ENCODE data around the gene MEGF6. TPM values are rescaled to one million over a fixed set of nuclear protein-coding genes. Genes with fewer than 3 reads are reported as not detected.

Gene MEGF6
- total RNA-seq, 1 donor from 2014 or later, result 10.9 TPM

DNA sequence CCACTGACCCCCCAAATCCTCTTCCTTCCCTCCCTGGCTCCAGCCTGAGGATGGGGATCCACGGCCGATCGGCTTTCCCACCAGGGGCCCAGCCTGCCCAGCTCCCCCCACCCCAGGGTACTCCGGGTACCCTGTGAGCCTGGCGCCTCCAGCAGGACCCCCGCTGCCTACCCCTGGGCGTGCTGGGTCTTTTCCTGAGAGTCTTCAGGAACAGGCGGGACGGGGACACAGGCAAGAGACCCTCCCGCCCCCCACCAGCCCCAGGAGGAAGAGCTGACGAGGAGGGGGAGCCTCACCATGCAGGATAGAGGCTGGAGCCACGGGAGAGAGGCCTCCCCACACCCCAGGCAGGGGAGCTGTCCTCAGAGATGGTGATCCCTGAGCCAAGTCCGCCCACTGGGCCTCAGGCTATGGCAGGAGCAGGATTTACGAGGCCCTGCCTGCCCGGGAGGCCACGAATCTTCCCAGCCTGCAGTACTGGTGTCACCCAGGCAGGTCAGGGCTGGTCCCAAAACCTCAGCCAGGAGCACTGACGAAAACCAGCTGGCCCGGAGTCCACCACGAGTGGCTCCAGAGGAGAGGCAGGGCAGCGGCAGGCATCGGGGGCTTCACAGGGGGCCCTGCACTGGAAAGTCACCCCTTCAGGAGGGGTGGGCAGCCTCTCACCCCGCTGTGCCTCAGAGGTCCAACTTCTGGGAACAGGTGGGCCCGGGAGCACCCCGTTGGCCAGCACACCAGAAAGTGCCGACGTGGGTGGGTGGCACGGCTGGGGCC, 58.0 kb downstream of the MEGF6 start:
- ChIA-PET POLR2A (no interaction called here), CTCF (no interaction called here)
- no peak for DNase-seq
- intact Hi-C loops (cut with micrococcal nuclease), result no loop called here
- Mint-ChIP-seq H3K27me3 (no peaks in the 10 kb centered on the region), H3K4me3 (no peak overlapping the region), H3K9me3 (peaks cover 5% of the 10 kb centered on the region), H3K27ac (no peak overlapping the region), H3K4me1 (no peaks in the 10 kb centered on the region), H3K36me3 (ENCODE audit: low read depth) (no peaks in the 10 kb centered on the region)
- ATAC-seq (ENCODE audit: low read depth), result no peak
- TF ChIP-seq, protein P1, sequence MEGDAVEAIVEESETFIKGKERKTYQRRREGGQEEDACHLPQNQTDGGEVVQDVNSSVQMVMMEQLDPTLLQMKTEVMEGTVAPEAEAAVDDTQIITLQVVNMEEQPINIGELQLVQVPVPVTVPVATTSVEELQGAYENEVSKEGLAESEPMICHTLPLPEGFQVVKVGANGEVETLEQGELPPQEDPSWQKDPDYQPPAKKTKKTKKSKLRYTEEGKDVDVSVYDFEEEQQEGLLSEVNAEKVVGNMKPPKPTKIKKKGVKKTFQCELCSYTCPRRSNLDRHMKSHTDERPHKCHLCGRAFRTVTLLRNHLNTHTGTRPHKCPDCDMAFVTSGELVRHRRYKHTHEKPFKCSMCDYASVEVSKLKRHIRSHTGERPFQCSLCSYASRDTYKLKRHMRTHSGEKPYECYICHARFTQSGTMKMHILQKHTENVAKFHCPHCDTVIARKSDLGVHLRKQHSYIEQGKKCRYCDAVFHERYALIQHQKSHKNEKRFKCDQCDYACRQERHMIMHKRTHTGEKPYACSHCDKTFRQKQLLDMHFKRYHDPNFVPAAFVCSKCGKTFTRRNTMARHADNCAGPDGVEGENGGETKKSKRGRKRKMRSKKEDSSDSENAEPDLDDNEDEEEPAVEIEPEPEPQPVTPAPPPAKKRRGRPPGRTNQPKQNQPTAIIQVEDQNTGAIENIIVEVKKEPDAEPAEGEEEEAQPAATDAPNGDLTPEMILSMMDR (IDR thresholded peaks at IDR 0.05), result no peak

DNA sequence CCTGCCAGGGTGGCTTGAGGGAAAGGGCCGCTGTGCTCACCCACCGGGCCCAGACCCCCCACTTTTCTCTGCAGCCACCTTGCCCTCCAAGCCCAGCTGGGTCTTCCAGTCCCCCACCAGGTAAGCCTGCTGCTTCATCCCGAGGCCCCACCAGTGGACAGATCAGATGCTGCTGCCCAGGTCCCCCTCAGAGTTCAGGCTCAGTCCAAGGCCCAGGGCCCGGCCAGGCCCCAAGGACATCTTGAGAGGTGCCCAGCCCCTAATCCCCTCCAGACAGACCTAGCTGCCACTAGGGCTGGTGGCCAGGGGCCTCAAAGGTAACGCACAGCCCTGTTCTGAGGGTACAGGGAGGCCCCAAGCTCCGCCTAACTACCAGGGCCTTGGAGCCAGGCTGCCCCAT, 58.6 kb downstream of the MEGF6 start:
- Mint-ChIP-seq H3K27ac (no peak overlapping the region), H3K27me3 (no peaks in the 10 kb centered on the region), H3K4me3 (no peak overlapping the region), H3K4me1 (no peaks in the 10 kb centered on the region), H3K9me3 (no peaks in the 10 kb centered on the region), H3K36me3 (ENCODE audit: low read depth) (no peaks in the 10 kb centered on the region)
- DNase-seq (no peak), ATAC-seq (ENCODE audit: low read depth) (no peak)
- POLR2A ChIA-PET, result no interaction called here
- TF ChIP-seq, protein P1 (IDR thresholded peaks at IDR 0.05), result no peak
- intact Hi-C loops (cut with micrococcal nuclease), result no loop called here
- CTCF ChIA-PET, result no interaction called here

DNA sequence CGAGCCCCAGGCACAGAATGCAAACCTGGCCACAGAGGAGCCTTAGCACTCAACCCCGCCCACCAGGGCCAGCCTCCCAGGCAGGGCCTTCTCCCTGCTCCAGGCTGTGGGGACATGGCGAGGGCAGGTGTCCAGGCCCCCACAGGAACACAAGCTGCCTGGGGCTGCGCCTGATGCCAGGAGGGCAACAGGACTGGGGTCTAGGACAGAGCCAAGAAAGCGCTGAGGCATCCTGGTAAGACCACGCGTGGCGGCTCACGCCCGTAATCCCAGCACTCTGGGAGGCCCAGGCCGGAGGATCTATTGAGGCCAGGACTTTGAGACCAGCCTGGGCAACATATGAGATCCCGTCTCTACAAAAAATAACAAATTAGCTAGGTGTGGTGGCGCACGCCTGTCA, 59.1 kb downstream of the MEGF6 start:
- Mint-ChIP-seq H3K9me3 (no peaks in the 10 kb centered on the region), H3K27me3 (no peaks in the 10 kb centered on the region), H3K36me3 (ENCODE audit: low read depth) (no peaks in the 10 kb centered on the region), H3K4me3 (no peak overlapping the region), H3K4me1 (no peaks in the 10 kb centered on the region), H3K27ac (no peak overlapping the region)
- DNase-seq (no peak), ATAC-seq (ENCODE audit: low read depth) (no peak)
- intact Hi-C loops (cut with micrococcal nuclease), result no loop called here
- TF ChIP-seq, protein P1 (IDR thresholded peaks at IDR 0.05), result no peak
- ChIA-PET CTCF (no interaction called here), POLR2A (no interaction called here)

DNA sequence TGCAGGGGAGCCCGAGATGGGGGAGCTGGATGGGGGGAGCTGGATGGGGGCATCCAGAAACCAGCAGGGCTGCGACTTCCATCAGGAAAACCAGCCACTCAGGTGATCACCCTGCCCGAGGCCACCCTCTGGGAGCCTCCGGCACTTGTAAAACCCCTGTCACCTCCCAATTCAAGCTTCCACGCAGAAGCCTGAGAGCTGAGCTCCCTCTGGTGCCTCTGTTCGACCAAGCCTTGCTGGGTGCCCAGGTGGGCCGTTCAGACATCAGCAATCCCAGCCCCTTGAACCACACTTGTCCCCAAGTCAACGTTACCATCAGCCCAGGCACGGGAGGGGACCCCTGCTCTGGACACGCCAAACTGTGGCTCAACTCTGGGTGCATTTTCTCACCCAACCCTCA, 59.6 kb downstream of the MEGF6 start:
- H3K27me3 Mint-ChIP-seq, result no peaks in the 10 kb centered on the region
- H3K27ac Mint-ChIP-seq, result no peak overlapping the region
- H3K36me3 Mint-ChIP-seq (ENCODE audit: low read depth), result no peaks in the 10 kb centered on the region
- intact Hi-C loops (cut with micrococcal nuclease), result no loop called here
- no peaks in the 10 kb centered on the region for H3K4me1 Mint-ChIP-seq
- ChIA-PET CTCF (no interaction called here), POLR2A (no interaction called here)
- TF ChIP-seq, protein P1 (IDR thresholded peaks at IDR 0.05), result no peak
- ATAC-seq (ENCODE audit: low read depth), result no peak
- no peak for DNase-seq
- no peaks in the 10 kb centered on the region for H3K9me3 Mint-ChIP-seq
- no peak overlapping the region for H3K4me3 Mint-ChIP-seq

DNA sequence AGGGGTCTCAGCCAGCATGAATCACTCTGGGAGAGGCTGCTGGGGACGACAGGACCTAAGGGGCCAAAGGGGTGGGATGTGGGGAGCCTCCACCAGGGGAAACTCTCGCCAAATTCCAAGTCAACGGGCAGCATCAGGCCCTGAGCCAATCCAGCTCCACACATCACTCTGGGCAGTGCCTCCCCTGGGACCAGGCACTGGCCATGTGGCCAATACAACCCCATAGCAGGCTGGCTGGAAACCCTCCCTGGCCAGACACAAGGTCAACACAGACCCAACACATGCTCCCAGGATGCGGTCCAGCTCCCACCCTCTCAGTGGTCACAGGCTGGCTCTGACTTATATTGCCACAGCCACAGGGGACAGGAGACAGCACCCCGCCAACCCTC, 60.0 kb downstream of the MEGF6 start:
- intact Hi-C loops (cut with micrococcal nuclease), result no loop called here
- Mint-ChIP-seq H3K27me3 (no peaks in the 10 kb centered on the region), H3K9me3 (no peaks in the 10 kb centered on the region), H3K27ac (no peak overlapping the region), H3K36me3 (ENCODE audit: low read depth) (no peaks in the 10 kb centered on the region), H3K4me1 (no peaks in the 10 kb centered on the region), H3K4me3 (no peak overlapping the region)
- TF ChIP-seq, protein P1 (IDR thresholded peaks at IDR 0.05), result no peak
- ATAC-seq (ENCODE audit: low read depth) (no peak), DNase-seq (no peak)
- ChIA-PET POLR2A (no interaction called here), CTCF (no interaction called here)

All from activated B cell treated with CpG ODN at 0.5 μM for 24 hours (primary cell).